K562 (cell line): ENCODE data around the gene TIMP3. TPM values are rescaled to one million over a fixed set of nuclear protein-coding genes. Genes with fewer than 3 reads are reported as not detected.

Experiments
- ATAC-seq: fragments of 200-7000 bp; cut with Tn5 transposase; 3 replicates; pipeline ENCODE4 v1.9.1; 2020; ENCODE audit warnings: moderate library complexity
- BruUV-seq: library from RNA; stranded (reverse); fragments of 400-500 nt; replicated peaks from 2 replicates; lab custom pipeline; 2021; lab: Mats Ljungman, UMichigan
- CTCF ChIA-PET: fragments of 300-600 bp; formaldehyde crosslinking; extraction: SDS; loops from one replicate; lab custom pipeline; 2021; ENCODE audit warnings: low intra/inter-chr PET ratio; lab: Yijun Ruan, JAX
- POLR2A ChIA-PET: fragments of 300-600, 350-650 bp; sonication (Branson Sonifier 250); formaldehyde crosslinking; extraction: SDS; loops from one replicate; lab custom pipeline; 2021; ENCODE audit warnings: antibody characterized with exemption, inconsistent platforms; lab: Yijun Ruan, JAX
- DNase-seq, 4 experiments: peaks; one replicate each; pipeline versions ENCODE4 v3.0.0 to v3.0.0-alpha.2; 2011 to 2018; ENCODE audit warnings: low spot score in 3 of 4, mixed read lengths in 3 of 4; ENCODE audit errors: extremely low read depth in 1 of 4
- FAIRE-seq: peaks from 2 replicates; lab custom pipeline; 2011; peaks lifted over from hg19 to GRCh38; lab: Jason Lieb, UNC
- H2AFZ ChIP-seq: 2 replicates; pipeline ENCODE4 v1.6.0; 2011; ENCODE audit warnings: low read depth, low read length, control low read depth, inconsistent platforms
- H3K27ac ChIP-seq: fragments of 200-600 bp; 3 replicates; pipeline ENCODE4 v1.8.0; 2011; ENCODE audit warnings: low read depth, mild to moderate bottlenecking, control low read depth, inconsistent platforms, low read length, moderate library complexity, mixed read lengths; ENCODE audit errors: extremely low read depth
- H3K27me3 ChIP-seq, 2 experiments: fragments of 300-600 bp in 1 of 2; 2 replicates in 1 of 2; 3 replicates in 1 of 2; pipeline versions ENCODE4 v1.6.0 to v1.8.0; 2011; ENCODE audit warnings: inconsistent platforms in 2 of 2, low read length in 2 of 2, mild to moderate bottlenecking in 1 of 2, mixed read lengths in 1 of 2, moderate library complexity in 1 of 2; ENCODE audit not compliant: control insufficient read depth in 2 of 2, insufficient read depth in 2 of 2
- H3K36me3 ChIP-seq: fragments of 300-600 bp; 3 replicates; pipeline ENCODE4 v1.8.0; 2011; ENCODE audit warnings: mild to moderate bottlenecking, low read length, inconsistent platforms; ENCODE audit not compliant: control insufficient read depth, insufficient read depth
- H3K4me1 ChIP-seq, 2 experiments: fragments of 200-600 bp in 1 of 2; replicated peaks in 1 of 2; 2 replicates in 1 of 2; 3 replicates in 1 of 2; pipeline versions ENCODE4 v1.5.1 to v1.8.0; 2011; ENCODE audit warnings: inconsistent platforms in 2 of 2, low read length in 2 of 2, mild to moderate bottlenecking in 1 of 2, mixed read lengths in 1 of 2, moderate library complexity in 1 of 2; ENCODE audit not compliant: control insufficient read depth in 2 of 2, insufficient read depth in 2 of 2
- H3K4me2 ChIP-seq: 2 replicates; pipeline ENCODE4 v1.6.1; 2011; ENCODE audit warnings: low read length, control low read depth, inconsistent platforms, mixed read lengths; ENCODE audit not compliant: insufficient read depth
- H3K4me3 ChIP-seq: fragments of 200-600 bp; sonication (generic), shearing (Covaris generic); 2 replicates; pipeline ENCODE4 v1.5.1; 2016; ENCODE audit warnings: control low read depth, inconsistent platforms
- H3K79me2 ChIP-seq: fragments of 200-600 bp; 3 replicates; pipeline ENCODE4 v1.8.0; 2011; ENCODE audit warnings: low read length, inconsistent platforms; ENCODE audit not compliant: control insufficient read depth, insufficient read depth
- H3K9ac ChIP-seq, 2 experiments: 2 replicates each; pipeline versions ENCODE4 v1.6.0 to v1.6.1; 2011; ENCODE audit warnings: low read depth in 2 of 2, low read length in 2 of 2, control low read depth in 1 of 2, inconsistent platforms in 1 of 2, mild to moderate bottlenecking in 1 of 2, mixed read lengths in 1 of 2; ENCODE audit not compliant: insufficient read depth in 1 of 2
- H3K9me1 ChIP-seq: one replicate; pipeline ENCODE4 v1.6.0; 2011; ENCODE audit warnings: inconsistent platforms, mild to moderate bottlenecking, low read length, moderate library complexity; ENCODE audit not compliant: control insufficient read depth, insufficient read depth
- H3K9me3 ChIP-seq: replicated peaks from 2 replicates; pipeline ENCODE4 v1.5.1; 2011; ENCODE audit warnings: low read depth, low read length, inconsistent platforms; ENCODE audit not compliant: control insufficient read depth, insufficient read depth
- H4K20me1 ChIP-seq: replicated peaks from 2 replicates; pipeline ENCODE4 v1.6.1; 2011; ENCODE audit warnings: low read length, inconsistent platforms, mixed read lengths; ENCODE audit not compliant: control insufficient read depth, insufficient read depth
- DEAF1 ChIP-seq: fragments of 450-650 bp; formaldehyde crosslinking; IDR thresholded peaks from 2 replicates; pipeline ENCODE4 v1.4.0; 2020; ENCODE audit warnings: mild to moderate bottlenecking, moderate library complexity
- PHB ChIP-seq: fragments of 250-450 bp; sonication (Bioruptor Pico); IDR thresholded peaks from 2 replicates; pipeline ENCODE4 v1.5.0; 2021
- SMARCA5 ChIP-seq: fragments of 450-650 bp; IDR thresholded peaks from 2 replicates; pipeline ENCODE4 v1.6.1; 2016
- SREBF2 ChIP-seq: sonication (generic); formaldehyde crosslinking; IDR thresholded peaks from 2 replicates; pipeline ENCODE4 v1.4.0; 2020; ENCODE audit warnings: mild to moderate bottlenecking, missing genetic modification reagents
- YY1 ChIP-seq, 3 experiments: IDR thresholded peaks; 2 replicates each; pipeline ENCODE4 v1.6.1; 2011; ENCODE audit warnings: low read length in 2 of 3, mild to moderate bottlenecking in 2 of 3, moderate library complexity in 2 of 3, borderline replicate concordance in 1 of 3, control low read depth in 1 of 3, low read depth in 1 of 3; ENCODE audit not compliant: insufficient read depth in 3 of 3, insufficient replicate concordance in 2 of 3, control insufficient read depth in 1 of 3, insufficient read length in 1 of 3; ENCODE audit errors: extremely low read depth in 1 of 3
- ZBTB33 ChIP-seq: sonication (generic); formaldehyde crosslinking; IDR thresholded peaks from 2 replicates; pipeline ENCODE4 v1.8.1; 2023; ENCODE audit warnings: mild to moderate bottlenecking, missing genetic modification reagents
- ZNF586 ChIP-seq: fragments of 450-650 bp; formaldehyde crosslinking; conservative IDR thresholded peaks from 2 replicates; pipeline ENCODE4 v1.4.0; 2020; ENCODE audit warnings: mild to moderate bottlenecking, moderate library complexity
- WGBS: fragments of 100-300 bp; shearing (Covaris generic); methylation state at CpG from one replicate; pipeline ENCODE4 v1.1.6; 2016; ENCODE audit warnings: low coverage, mixed read lengths; ENCODE audit not compliant: insufficient coverage; ENCODE audit errors: missing lambda C conversion rate; 5-methylcytosine and 5-hydroxymethylcytosine counted together
- in situ Hi-C: fragments of 300-500 bp; cut with MboI; formaldehyde crosslinking; loops from 4 replicates; pipeline ENCODE4 v1.15.0; 2018; ENCODE audit warnings: inconsistent platforms, mixed read lengths
- intact Hi-C: fragments of 100-400 bp; cut with micrococcal nuclease; formaldehyde crosslinking; loops from 2 replicates; pipeline ENCODE4 v1.14.2; 2022
- polyA plus RNA-seq, 8 experiments: library from polyadenylated mRNA; depleted of rRNA in 4 of 8; stranded (reverse) in 5 of 8; unstranded in 3 of 8; fragments of >200 nt; fragmentation: Nextera tagmentation in 2 of 8; fragmentation: Illumina TruSeq in 1 of 8; extraction: Ambion mirVana in 2 of 8; extraction: Trizol in 1 of 8; gene quantifications; 2 replicates each; pipeline versions ENCODE4 v1.2.1 to v1.2.3, GENCODE V29; 2011 to 2014; ENCODE audit warnings: inconsistent platforms in 1 of 8, missing spikeins in 1 of 8
- total RNA-seq, 7 experiments: library from RNA; depleted of rRNA in 6 of 7; stranded (reverse); fragments of >200 nt in 6 of 7; fragmentation: Illumina TruSeq in 2 of 7; extraction: Trizol in 2 of 7; gene quantifications; 2 replicates each; pipeline versions ENCODE4 v1.2.1 to v1.2.3, GENCODE V29; 2011 to 2021; ENCODE audit warnings: low replicate concordance in 1 of 7
- TF ChIP-seq, protein P1 (sequence below): fragments of 450-650 bp; conservative IDR thresholded peaks from 2 replicates; pipeline ENCODE4 v1.6.1; 2016; ENCODE audit warnings: missing genetic modification characterization, low read depth, mild to moderate bottlenecking, control low read depth, missing compliant biosample characterization

The TIMP3 gene
- total and polyA plus RNA-seq, 9 of the 15 experiments (the other 6 are each of a cell fraction or from before 2014, with no cell fraction given) = 0.07 to 0.73 (median 0.18) TPM

- in situ Hi-C loops = no loop called here
- ATAC-seq = no peak
- TF ChIP-seq SMARCA5 = no peak
- TF ChIP-seq ZBTB33 (CRISPR knock-in tag) = no peak
- no peak for TF ChIP-seq YY1 (IDR thresholded peaks at IDR 0.05; ENCODE audit: borderline replicate concordance in 1 of 3, control insufficient read depth in 1 of 3, extremely low read depth in 1 of 3, insufficient read depth in 3 of 3, insufficient read length in 1 of 3, insufficient replicate concordance in 2 of 3, low read depth in 1 of 3, low read length in 2 of 3)
- no peak for TF ChIP-seq ZNF586
- no peak for TF ChIP-seq PHB (CRISPR knock-in tag)
- no peak for TF ChIP-seq SREBF2 (CRISPR knock-in tag)
- TF ChIP-seq, protein P1, sequence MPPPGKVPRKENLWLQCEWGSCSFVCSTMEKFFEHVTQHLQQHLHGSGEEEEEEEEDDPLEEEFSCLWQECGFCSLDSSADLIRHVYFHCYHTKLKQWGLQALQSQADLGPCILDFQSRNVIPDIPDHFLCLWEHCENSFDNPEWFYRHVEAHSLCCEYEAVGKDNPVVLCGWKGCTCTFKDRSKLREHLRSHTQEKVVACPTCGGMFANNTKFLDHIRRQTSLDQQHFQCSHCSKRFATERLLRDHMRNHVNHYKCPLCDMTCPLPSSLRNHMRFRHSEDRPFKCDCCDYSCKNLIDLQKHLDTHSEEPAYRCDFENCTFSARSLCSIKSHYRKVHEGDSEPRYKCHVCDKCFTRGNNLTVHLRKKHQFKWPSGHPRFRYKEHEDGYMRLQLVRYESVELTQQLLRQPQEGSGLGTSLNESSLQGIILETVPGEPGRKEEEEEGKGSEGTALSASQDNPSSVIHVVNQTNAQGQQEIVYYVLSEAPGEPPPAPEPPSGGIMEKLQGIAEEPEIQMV = no peak
- no peak for TF ChIP-seq DEAF1
- TF ChIP-seq, all 486 proteins: peak for 0
Measured at GRCh38 chr22:32791056-32791455, 10.4 kb upstream of the TIMP3 start.

More at GRCh38 chr22:32791056-32791455, 10.4 kb upstream of the TIMP3 start:
- Histone ChIP-seq H3K9me1 (no peaks in the 10 kb centered on the region), H3K27ac (no peak overlapping the region), H3K79me2 (no peaks in the 10 kb centered on the region), H3K4me2 (no peak overlapping the region), H3K4me3 (no peak overlapping the region), H3K9ac (no peak overlapping the region), H3K36me3 (no peaks in the 10 kb centered on the region), H3K9me3 (no peaks in the 10 kb centered on the region), H2AFZ (no peak overlapping the region), H4K20me1 (no peaks in the 10 kb centered on the region), H3K4me1 (no peaks in the 10 kb centered on the region), H3K27me3 (peaks cover 3 to 6% of the 10 kb centered on the region in 2 experiments; a peak in 3 of 5 replicates)
- no TSS peak for BruUV-seq
- intact Hi-C loops = no loop called here
- POLR2A ChIA-PET = no interaction called here
- WGBS = 0% methylated on average over 6 of the region's 6 CpGs
- DNase-seq = no peak
- CTCF ChIA-PET = no interaction called here
- no peak for FAIRE-seq
